ENCODE measurements around the gene SEC16A. TPM values are rescaled to one million over a fixed set of nuclear protein-coding genes. Genes with fewer than 3 reads are reported as not detected.

SEC16A gene
- total RNA-seq, 1 donor from 2014 or later = 78.8 TPM

GRCh38 chr9:136496181-136496580 is 13.3 kb upstream of the SEC16A start:
- intact Hi-C loops (cut with micrococcal nuclease) = no loop called here
- Mint-ChIP-seq H3K27ac (no peak overlapping the region), H3K4me1 (no peaks in the 10 kb centered on the region), H3K9me3 (no peaks in the 10 kb centered on the region), H3K4me3 (no peak overlapping the region), H3K27me3 (no peaks in the 10 kb centered on the region), H3K36me3 (ENCODE audit: low read depth) (peaks cover 42% of the 10 kb centered on the region)
- no peak for DNase-seq
- no peak for ATAC-seq (ENCODE audit: low read depth)
- ChIA-PET CTCF (interaction anchor here (0.8 kb wide), 1 partner anchor 9 kb away, joined by 3 read pairs; no protein-coding TSS in a partner anchor), POLR2A (no interaction called here)
- TF ChIP-seq CTCF (IDR thresholded peaks at IDR 0.05) = no peak

- no peaks in the 10 kb centered on the region for H3K27me3 Mint-ChIP-seq
- CTCF ChIA-PET = no interaction called here
Measured at GRCh38 chr9:136495238-136495800, 12.5 kb upstream of the SEC16A start.

GRCh38 chr9:136494531-136495215 is 11.8 kb upstream of the SEC16A start:
- no peaks in the 10 kb centered on the region for H3K9me3 Mint-ChIP-seq
- no peak overlapping the region for H3K4me3 Mint-ChIP-seq
- CTCF ChIA-PET = no interaction called here
- H3K36me3 Mint-ChIP-seq (ENCODE audit: low read depth) = peaks cover 31% of the 10 kb centered on the region
- POLR2A ChIA-PET = no interaction called here
- no peak for TF ChIP-seq CTCF (IDR thresholded peaks at IDR 0.05)
- H3K27me3 Mint-ChIP-seq = no peaks in the 10 kb centered on the region
- intact Hi-C loops (cut with micrococcal nuclease) = no loop called here
- no peaks in the 10 kb centered on the region for H3K4me1 Mint-ChIP-seq
- no peak for DNase-seq
- no peak for ATAC-seq (ENCODE audit: low read depth)
- H3K27ac Mint-ChIP-seq = no peak overlapping the region

More at GRCh38 chr9:136495238-136495800, 12.5 kb upstream of the SEC16A start:
- Mint-ChIP-seq H3K36me3 (ENCODE audit: low read depth) (peaks cover 36% of the 10 kb centered on the region), H3K4me3 (no peak overlapping the region), H3K9me3 (no peaks in the 10 kb centered on the region), H3K27ac (no peak overlapping the region), H3K4me1 (no peaks in the 10 kb centered on the region)
- intact Hi-C loops (cut with micrococcal nuclease) = no loop called here
- DNase-seq (no peak), ATAC-seq (ENCODE audit: low read depth) (no peak)
- TF ChIP-seq CTCF (IDR thresholded peaks at IDR 0.05) = no peak
- POLR2A ChIA-PET = no interaction called here

- H3K9me3 Mint-ChIP-seq = no peaks in the 10 kb centered on the region
- H3K4me1 Mint-ChIP-seq = no peaks in the 10 kb centered on the region
- no peak for DNase-seq
- TF ChIP-seq CTCF (IDR thresholded peaks at IDR 0.05) = no peak
- no peak overlapping the region for H3K27ac Mint-ChIP-seq
- no peaks in the 10 kb centered on the region for H3K27me3 Mint-ChIP-seq
- H3K4me3 Mint-ChIP-seq = no peak overlapping the region
- H3K36me3 Mint-ChIP-seq (ENCODE audit: low read depth) = peaks cover 25% of the 10 kb centered on the region
- ChIA-PET POLR2A (no interaction called here), CTCF (no interaction called here)
- intact Hi-C loops (cut with micrococcal nuclease) = no loop called here
- ATAC-seq (ENCODE audit: low read depth) = no peak
Measured at GRCh38 chr9:136494012-136494411, 11.2 kb upstream of the SEC16A start.

GRCh38 chr9:136493567-136493971 is 10.7 kb upstream of the SEC16A start:
- CTCF ChIA-PET = no interaction called here
- no peak for TF ChIP-seq CTCF (IDR thresholded peaks at IDR 0.05)
- DNase-seq = no peak
- no peaks in the 10 kb centered on the region for H3K9me3 Mint-ChIP-seq
- intact Hi-C loops (cut with micrococcal nuclease) = no loop called here
- H3K27me3 Mint-ChIP-seq = no peaks in the 10 kb centered on the region
- no peak overlapping the region for H3K27ac Mint-ChIP-seq
- POLR2A ChIA-PET = no interaction called here
- no peaks in the 10 kb centered on the region for H3K4me1 Mint-ChIP-seq
- H3K4me3 Mint-ChIP-seq = no peak overlapping the region
- no peak for ATAC-seq (ENCODE audit: low read depth)
- peaks cover 21% of the 10 kb centered on the region for H3K36me3 Mint-ChIP-seq (ENCODE audit: low read depth)

Measured in activated B cell treated with CpG ODN at 0.5 μM for 24 hours (primary cell).